GM04504 (cell line): ENCODE measurements around the gene SMTNL1.
"Not testable (repeated sequence)": the region's sequence is repeated elsewhere in the genome, so short reads cannot be mapped to it uniquely, and the experiment has no call there.

ENCODE experiments used
- DNase-seq: peaks from one replicate; pipeline ENCODE4 v3.0.0-alpha.2; 2012; ENCODE audit warnings: low read depth

SMTNL1 gene

GRCh38 chr11:57511741-57512430 is 25.5 kb upstream of the SMTNL1 start:
- no peak for DNase-seq

DNA sequence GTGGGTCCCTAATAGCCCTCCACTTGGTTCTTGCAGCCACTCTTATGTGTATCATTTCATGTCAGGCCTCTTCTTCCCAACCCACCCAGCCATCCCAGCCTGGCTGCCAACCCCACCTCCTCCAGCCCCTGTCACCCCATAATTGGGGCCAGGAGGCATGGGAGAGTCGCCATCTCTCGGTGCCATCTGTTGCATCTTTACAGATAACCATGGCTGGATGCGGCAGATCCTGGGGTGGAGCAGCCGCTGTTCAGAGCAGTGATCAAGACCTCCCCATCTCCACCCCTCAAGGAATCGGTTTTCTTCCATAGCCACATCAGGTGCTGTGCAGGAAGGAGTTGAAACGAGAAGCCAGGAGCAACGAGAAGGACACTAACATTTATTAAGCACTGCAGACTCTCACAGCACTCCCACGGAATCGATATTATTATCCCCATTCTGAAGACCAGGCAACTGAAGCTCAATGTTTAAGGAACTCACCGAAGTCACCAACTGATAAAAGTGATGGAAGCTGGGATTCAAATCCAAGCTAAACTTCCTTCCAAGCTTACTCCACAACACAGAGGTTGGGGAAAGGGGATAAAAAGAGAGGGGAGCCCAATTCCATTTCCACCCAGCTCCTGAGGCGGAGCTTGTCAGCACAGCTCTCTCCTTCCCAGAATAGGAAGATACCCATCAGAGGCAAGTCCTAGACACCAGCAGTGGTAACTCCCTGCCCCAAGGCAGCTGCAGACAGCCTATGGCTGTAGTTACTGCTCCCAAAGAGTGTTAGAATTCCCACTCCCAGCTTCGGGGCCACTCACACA is 24.5 kb upstream of the SMTNL1 start:
- DNase-seq: no peak

DNA sequence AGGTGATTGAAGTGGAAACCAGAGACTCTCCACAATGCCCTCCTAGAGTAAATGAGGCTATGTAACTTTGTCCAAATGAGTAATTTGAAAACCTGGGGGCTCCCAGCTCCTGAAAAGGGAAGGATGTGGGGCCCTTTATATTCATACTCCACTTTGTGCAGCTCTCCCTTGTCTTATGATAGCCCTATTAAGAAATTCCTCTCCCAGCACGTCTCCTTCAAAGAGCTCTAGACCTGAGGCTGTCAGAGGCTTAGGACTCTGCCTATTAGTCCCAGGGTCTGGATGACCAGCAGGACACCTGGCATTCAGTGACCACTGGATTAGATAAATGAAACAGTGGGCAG is 24.0 kb upstream of the SMTNL1 start:
- no peak for DNase-seq

DNA sequence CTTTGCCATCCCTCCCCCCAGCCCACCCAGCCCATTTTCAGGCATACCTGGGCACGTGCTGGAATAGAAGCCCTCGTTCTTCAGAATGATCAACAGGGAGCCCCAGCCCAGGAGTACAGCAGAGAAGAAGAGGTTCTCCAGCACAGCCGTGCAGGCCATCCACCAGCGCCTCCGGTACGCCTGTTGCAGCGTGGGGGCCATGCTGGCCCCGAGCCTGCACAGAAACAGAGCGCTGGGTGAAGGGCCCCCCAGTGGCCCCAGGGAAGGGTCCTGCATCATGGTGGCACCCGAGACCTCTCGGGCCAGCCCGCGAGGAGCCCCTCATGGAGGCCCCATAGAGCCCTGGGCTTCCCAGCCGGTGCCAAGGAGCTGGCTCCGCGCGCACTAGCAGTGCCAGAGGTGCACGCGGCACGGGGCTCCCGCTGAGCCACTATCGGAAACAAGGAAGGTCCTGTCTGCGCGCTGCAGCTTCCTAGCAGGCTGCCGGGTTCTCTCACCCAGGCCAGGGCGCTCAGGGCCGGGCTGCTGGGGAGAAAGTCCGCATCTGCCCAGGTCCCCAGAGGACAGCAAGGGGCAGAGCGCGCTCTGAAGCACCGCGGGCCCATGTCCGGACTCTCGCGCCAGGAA is 23.4 kb upstream of the SMTNL1 start:
- DNase-seq: no peak

DNA sequence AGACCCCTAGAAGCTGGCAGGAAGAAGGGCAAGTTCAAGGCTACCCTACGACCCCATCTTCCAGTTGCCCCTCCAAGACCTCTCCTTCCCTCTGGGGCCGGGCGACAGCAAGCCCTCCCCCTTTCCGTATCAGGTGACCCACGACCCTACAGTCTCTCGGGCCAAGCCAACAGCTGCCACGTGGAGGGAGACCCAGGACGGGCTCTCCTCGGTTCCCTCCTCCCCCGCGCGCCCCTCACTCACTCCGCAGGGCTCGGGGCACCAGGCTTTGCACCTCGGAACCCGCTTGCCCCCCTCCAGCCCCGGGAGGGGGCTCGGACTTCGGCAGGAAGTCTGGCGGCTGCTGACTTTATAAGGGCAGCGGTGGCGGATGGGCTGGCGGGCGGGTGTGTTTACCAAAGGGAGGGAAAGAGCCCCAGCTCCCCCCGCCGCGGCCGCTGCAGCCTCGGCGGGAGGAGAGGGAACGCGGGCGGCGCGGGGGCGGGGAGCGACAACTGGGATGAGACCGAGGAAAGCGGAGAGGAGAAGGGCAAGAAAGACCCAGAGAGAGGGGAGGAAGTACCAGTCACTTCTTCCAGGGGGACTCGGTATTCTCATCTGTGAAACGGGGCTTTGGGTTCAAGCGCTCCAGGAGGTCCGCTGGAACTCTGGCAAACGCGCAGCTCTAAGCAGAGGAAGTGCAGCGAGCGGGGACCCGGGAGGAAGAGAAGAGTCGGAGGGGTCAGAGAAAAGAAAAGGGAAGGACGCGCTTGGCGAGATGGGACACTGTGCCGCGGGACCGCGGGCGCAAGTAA is 22.7 kb upstream of the SMTNL1 start:
- DNase-seq: no peak

- no peak for DNase-seq
These were observed 21.9 kb upstream of the SMTNL1 start, which contains the start of gene SLC43A1 for GRCh38 chr11:57515332-57516060. Gene SLC43A1, minus strand, starts transcription at chr11:57515702. Its CDS starts 1,591 bp downstream, at chr11:57514111.

- no peak for DNase-seq
These were observed 21.3 kb upstream of the SMTNL1 start for GRCh38 chr11:57516061-57516443.

DNA sequence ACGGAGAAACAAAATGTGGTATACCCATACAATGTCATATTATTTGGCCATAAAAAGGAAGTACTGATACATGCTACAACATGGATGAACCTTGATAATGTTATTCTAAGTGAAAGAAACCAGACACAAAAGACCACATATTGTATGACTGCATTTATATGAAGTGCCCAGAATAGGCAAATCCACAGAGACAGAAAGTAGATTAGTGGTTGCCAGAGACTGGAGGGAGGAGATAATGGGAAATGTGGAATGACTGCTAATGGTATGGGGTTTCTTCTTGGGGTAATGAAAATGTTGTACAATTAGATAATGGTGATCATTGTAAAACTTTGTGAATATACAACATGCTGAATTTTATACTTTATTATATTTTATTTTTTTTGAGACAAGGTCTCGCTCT is 16.3 kb upstream of the SMTNL1 start:
- no peak for DNase-seq

DNA sequence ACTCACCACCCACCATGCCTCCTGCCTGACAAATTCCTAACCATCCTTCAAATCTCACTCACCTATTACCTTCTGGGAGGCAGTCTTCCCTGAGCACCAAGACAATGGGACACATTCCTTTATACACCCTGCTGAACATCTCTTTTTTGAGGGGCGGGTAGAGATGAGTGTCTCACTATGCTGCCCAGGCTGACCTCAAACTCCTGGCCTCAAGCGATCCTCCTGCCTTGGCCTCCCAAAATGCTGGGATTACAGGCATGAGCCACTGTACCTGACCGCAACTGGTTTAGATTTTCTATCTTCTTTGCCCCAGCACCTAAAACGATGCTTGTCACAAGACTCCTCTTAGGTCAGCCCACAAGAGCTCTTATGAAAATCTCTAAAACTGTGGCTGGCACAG is 14.0 kb upstream of the SMTNL1 start:
- DNase-seq: no peak

GRCh38 chr11:57527056-57527631 is 10.3 kb upstream of the SMTNL1 start:
- DNase-seq: peak; percentile 28

DNA sequence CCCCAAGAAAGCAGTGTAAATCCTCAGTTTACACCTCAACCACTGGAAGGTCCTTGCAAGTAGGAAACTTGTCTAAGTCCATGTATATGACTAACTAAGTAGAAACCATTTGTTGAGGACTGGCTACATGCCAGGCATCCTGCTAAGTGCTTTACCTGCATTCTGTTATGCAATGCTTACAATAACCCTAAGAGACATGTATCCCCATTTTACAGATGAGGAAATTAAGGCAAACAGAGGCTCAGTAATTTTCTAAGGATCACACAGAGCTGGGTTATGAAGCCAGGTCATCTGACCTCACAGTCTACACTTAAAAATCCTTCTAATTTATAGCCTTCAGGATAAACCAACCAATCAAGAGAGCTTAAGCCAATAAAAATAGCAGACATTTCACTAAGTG is 8.4 kb upstream of the SMTNL1 start:
- DNase-seq: no peak

DNA sequence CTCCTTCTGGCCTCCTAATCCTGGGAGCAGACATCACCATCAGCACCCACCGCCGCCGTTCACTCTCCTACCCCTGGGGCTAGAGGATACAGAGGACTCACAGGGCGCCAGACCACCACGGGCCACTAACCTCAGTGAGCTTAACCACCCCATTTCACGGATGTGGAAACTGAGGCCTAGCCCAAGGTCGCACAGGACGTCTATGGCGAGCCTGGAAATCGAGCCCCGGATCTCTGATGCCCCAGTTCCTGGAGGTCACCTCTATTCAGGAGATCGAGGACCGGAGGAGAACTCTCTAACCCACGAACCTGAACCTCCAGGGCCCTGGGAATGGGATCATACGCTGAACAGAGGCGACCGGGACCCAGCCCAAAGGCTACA is 7.2 kb upstream of the SMTNL1 start:
- DNase-seq: no peak

- peak; percentile 89 for DNase-seq
These were observed 6.5 kb upstream of the SMTNL1 start, which contains the start of gene TIMM10 for GRCh38 chr11:57530596-57531507. Gene TIMM10, minus strand, starts transcription at chr11:57530754. Its CDS starts 565 bp downstream, at chr11:57530189.

DNA sequence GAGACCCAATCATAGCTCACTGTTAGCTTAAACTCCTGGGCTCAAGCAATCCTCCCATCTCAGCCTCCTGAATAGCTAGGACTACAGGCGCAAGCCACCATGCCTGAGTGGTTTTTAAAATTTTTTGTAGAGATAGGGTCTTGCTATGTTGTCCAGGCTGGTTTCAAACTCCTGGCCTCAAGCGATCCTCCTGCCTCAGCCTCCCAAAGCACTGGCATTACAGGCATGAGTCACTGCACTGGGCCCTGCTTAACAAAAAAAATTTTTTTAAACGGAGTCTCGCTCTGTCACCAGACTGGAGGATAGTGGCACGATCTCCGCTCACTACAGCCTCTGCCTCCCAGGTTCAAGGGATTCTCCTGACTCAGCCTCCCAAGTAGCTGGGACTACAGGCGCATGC is 2.9 kb upstream of the SMTNL1 start:
- not testable (repeated sequence) for DNase-seq

DNA sequence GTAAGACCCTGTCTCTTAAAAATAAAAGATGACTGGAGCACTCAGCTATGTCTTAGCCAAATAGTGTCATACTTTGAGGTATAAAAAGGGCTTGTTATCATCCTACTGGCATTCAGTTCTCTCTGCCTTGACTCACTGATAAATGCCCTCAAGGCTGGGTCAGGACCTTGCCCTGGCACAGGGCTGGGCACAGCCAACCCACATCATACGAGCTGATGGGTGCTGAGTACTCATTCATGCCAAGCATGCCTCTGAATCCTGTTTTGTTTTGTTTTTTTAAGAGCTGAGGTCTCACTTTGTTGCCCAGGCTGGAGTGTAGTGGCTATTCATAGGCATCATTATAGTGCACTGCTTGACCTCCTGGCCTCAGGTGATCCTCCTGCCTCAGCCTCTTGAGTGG is 1.9 kb downstream of the SMTNL1 start:
- DNase-seq: no peak

DNA sequence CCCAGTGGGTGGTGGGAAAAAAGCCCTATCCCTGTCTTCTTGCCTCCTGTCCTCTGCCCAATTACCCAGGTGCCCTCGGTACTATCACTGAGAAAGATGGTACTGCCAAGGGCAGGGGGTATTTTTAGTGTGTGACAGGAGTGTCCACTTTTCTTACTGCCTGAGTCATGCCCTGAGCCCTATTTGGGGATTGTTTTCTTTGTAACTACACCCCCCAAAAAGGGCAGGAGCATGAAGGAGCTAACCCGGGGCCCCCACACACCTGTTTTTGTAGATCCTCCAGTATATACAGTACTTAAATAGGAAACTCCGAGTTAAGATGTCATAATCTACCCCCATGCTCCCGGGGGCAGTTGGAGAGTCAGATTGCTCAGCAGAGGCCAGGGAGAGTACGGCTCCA is 3.8 kb downstream of the SMTNL1 start:
- DNase-seq: no peak

DNA sequence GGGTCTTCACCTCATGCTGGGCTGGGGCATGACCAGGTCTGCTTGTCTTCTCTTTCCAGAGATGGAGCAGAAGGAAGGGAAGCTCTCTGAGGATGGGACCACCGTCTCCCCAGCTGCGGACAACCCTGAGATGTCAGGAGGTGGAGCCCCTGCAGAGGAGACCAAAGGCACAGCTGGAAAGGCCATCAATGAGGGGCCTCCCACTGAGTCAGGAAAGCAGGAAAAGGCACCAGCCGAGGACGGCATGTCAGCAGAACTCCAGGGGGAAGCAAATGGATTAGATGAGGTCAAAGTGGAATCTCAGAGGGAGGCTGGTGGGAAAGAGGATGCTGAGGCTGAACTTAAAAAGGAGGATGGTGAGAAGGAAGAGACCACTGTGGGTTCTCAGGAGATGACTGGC is 5.2 kb downstream of the SMTNL1 start:
- DNase-seq: no peak

DNA sequence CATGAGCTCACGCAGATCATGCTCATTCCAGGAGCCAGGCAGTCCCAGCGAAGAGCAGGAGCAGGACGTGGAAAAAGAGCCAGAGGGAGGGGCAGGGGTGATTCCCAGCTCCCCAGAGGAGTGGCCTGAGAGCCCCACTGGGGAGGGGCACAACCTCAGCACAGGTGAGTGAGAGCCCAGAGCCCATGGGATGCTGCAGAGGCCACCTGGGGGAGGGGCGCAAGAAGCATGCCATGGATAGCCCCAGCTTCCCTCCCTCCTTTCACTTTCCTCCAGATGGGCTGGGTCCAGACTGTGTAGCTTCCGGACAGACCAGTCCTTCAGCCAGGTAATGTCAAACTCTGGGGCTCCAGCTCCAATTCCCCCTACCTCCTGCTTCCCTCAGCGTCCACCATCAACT is 6.2 kb downstream of the SMTNL1 start:
- DNase-seq: no peak

GRCh38 chr11:57544566-57544965 is 7.2 kb downstream of the SMTNL1 start:
- DNase-seq: no peak

GRCh38 chr11:57545883-57546282 is 8.5 kb downstream of the SMTNL1 start:
- no peak for DNase-seq
